ENCODE data around the gene IGFBP7.

IGFBP7 gene

DNA sequence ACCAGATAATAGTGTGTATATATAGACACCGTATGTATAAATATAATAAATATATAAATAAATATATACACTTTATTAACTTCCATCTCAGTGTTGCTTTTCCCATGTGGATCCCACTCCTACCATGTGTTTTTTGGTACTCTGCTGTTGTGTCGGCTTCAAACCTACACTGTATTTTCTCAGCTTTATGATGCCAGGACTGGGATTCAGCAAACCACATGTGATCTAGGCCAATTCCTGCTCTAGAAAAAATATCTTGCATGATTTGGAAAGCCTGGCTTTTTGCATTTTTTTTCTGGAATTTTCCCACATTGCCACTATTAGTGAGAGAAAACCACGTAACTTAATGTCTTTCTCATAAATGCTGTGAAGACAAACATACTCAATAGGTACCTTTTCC lies 75.7 kb downstream of the IGFBP7 start:
- DNase-seq, result no peak

DNA sequence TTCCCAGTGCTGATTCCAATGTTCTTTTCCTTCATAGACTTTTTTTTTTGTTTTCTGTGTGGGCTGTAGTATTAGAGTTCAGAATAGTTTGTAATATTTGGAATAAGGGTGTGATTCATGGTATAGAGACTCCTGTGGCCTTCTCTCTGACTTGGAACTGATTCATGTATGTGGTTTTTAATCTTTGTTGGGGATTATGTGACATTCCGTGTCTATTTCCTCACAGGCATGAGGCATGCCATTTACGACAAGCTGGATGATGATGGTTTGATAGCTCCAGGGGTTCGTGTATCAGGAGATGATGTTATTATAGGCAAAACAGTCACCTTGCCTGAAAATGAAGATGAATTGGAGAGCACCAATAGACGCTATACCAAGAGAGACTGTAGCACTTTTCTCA lies 87.1 kb downstream of the IGFBP7 start:
- DNase-seq, result no peak

- DNase-seq, result no peak
Observed at GRCh38 chr4:57020467-57021101, 89.6 kb downstream of the IGFBP7 start.

- DNase-seq, result no peak
Observed at GRCh38 chr4:57018980-57019379, 91.2 kb downstream of the IGFBP7 start.

DNA sequence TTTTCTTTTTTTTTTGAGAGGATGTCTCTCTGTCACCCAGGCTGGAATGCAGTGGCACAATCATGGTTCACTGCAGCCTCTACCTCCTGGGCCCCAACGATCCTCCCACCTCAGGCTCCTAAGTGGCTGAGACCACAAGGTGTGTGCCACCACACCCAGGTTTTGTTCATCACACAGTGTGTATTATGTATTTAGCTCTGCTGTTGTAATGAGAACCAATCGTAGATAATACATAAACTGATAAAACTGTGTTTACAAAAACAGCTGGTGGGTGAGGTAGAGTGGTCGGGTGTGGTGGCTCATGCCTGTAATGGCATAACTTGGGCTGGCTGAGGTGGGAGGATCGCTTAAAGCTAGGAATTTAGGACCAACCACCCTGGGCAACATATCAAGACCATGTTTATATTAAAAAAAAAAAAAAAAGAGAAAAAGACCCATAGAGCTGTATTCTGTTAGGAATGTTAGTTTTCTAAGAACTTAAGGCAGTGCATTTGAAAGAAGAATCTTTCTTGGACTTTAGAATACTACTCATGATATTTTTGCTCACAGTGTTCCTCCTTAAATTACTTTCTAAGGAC lies 96.6 kb downstream of the IGFBP7 start:
- DNase-seq, result no peak

GRCh38 chr4:56999751-57000150 lies 110.4 kb downstream of the IGFBP7 start:
- DNase-seq, result no peak

- DNase-seq, result no peak
Observed at GRCh38 chr4:56995525-56995924, 114.7 kb downstream of the IGFBP7 start.

DNA sequence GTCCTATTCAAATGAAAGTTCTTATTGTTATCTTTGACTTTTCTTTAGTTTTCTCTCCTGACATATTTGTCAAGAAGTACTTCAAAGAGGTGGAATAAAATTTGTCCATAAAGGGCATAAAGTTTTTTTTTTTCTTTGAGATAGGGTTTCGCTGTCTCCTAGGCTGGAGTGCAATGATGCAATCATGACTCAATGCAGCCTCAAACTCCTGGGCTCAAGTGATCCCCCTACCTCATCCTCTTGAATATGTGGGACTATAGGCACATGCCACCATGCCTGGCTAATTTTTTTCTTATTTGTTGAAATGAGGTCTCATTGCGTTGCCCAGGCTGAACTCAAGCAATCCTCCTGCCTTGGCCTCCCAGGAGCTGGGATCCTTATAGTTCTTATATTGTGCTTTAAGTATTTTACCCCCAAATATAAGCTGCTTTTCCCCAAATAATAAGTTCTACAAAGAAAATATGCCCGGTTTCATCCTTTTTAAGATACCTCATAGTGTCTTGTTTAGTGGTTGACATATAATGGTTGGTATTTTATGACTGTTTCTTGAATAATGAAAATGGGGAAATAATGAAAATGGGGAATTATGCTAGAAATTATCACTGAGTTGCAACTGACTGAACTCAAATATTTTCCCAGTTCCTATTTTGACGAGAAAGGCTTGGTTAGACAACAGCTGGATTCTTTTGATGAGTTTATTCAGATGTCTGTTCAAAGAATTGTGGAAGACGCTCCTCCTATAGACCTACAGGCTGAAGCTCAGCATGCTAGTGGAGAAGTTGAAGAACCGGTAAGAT lies 119.9 kb downstream of the IGFBP7 start:
- no peak for DNase-seq

DNA sequence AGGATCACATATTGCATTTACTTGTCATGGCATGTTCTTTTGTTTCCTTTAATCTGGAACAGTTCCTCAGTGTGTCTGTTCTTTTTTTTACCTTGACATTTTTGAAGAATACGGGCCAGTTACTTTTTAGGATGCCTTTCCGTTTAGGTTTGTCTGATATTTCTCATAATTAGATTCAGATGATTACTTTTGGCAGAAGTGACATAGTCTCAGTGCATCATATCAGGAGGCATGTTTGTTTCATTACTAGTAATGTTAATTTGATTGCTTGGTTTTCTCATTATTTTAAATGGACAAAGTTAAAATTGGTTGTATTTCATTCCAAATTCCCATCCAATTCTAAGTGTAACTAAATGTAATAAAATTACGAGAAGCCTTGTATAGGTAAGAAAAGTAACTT lies 123.2 kb downstream of the IGFBP7 start:
- no peak for DNase-seq

DNA sequence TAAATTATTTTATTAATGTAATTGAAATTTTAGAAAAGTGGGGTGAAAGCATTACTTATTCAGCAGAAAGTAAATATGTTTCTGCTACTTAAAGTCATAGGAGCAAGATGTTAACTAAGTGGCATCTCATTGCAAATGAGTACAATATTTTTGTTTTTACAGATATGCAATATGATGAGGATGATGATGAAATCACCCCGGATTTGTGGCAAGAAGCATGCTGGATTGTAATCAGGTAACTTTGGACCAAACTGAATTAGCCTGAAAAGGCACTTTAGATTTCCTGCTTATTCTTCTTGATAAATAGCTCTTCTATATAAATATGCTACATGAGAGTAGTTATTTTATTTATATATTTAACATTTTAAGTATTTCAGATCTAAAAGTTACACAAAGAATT lies 124.0 kb downstream of the IGFBP7 start:
- no peak for DNase-seq

GRCh38 chr4:56981795-56982201 lies 128.4 kb downstream of the IGFBP7 start:
- DNase-seq, result peak in 1 of 2 donors; percentile 15

All from CD4-positive, alpha-beta T cell treated with Interleukin-4 for 1 hour (primary cell).